Measurements from ENCODE around the gene ZNF608.

The ZNF608 gene

DNA sequence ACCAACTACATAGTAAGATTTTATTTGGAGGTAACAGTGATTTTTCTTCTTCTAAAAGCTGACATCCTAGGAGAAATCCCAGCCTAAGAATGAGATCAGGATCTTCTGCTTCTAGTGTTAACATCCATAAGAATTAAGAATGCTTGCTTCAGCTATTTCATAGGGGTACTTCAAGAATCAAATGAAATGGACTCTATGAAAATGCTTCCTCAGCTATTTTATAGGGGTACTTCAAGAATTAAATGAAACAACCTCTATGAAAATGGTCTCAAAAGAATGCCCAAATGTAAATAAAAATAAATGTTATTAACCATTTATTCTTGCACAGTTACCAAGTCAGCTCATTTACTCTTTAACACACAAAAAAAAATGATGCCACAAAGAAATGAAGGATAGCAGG, 31.5 kb downstream of the ZNF608 start:
- no peak for DNase-seq

DNA sequence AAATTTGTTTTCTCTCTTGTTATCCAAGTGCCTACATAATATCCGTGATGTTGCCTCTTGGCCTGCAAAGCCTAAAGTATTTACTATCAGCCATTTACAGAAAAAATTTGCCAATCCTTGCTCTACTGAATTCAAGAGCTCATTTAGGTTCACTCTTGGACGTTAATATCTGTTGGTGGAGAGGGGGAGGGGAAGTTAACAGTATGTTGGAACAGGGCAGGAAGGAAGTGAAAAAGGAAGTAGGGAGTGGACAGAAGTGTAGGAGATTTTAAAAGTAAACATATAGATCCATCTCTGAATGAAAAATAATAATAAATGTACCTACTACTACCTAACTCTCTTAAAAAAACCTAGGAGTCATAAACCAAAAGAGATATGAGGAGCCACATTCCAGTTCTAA, 32.8 kb downstream of the ZNF608 start:
- no peak for DNase-seq

DNA sequence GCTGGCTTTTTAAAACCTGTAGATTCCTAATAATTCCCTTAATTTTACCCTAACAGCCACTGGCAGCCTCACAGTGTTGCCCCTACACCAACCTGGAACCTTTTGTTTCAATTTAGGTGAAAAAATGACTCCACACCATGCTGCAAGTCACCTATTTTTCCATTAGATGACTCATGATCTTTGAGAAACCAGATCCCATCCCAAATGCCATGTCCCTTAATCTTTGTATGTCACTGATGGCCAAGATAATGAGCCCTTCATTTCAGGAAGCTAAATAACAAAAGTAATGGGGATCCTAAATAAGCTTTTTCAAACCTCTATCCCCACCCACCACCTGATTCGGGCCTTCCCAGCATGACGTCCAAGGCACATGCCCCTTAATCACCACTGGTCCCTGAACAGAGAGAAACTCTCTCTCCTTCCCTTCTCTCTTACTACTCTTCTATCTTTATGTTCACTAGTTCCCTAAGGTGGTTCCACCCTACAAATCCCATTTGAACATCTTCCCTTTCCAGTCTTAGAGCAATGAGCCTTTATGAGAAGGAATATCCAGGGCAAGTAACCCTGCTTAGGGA, 33.6 kb downstream of the ZNF608 start:
- DNase-seq, result no peak

DNA sequence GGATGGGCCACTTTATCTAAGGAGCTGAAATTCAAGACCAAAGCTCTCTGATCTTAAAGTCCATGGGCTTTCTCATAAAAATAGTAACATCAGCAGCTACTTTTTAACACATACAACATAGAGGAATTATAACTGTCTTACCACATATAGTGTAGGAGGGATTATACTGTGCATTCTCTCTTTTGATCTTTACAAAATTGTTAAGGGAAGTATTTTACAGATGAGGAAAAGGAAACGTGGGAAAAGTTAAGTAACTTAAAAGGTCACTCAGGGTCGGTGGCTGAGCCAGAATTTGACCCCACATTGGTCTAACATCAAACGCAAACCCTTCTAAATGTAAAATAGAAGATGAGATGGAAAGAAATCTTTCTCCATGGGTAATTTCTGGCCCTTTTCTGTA, 38.4 kb downstream of the ZNF608 start:
- no peak for DNase-seq

DNA sequence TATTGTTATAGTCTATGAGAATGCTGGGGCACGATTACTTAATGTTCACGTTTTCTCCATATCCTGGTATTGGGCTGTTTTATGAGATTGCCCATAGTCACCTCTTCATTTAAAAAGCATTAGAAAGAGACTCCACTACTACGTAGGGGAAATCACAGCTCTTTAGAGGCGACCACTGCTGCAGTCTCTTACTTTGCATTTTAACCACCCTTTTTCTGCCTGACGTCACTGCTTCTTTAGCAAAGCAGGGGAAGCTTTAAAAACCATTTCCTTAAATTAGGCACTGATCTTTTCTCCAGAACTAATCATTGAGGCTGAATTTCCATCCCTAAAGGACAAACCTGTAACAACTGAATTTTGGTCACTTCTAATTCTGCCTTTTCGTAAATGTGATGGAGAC, 38.9 kb downstream of the ZNF608 start:
- no peak for DNase-seq

DNA sequence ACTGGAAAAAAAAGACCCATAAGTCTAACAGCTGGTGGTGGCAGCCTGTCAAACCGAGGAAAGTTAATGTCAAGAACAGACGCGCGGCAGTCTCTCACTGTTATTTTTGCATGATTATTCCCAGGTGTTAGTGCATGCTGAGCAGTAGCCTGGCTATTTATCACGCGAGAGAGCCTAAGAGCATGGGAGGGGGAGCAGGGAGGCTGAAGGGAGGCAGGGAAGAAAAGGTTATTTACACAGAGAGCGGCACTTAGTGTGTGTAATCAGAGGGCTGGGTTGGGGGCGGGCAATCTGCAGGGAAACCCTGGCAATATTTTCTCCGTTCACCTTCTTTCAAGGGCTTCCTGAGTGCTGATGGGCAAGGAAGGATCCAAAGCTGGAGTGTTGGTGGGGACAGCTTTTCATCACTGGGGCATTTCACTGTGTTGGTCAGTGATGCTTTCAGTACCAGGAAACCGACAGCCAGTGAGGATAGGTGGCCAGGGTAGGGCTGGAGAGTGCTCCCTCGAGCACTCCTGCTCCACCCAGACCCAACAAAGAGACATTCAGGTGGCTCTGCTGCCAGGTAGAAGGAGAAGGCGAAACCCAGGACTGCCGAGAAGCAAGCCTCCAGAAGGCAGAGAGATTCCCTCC, 39.6 kb downstream of the ZNF608 start:
- peak; percentile 69 for DNase-seq

DNA sequence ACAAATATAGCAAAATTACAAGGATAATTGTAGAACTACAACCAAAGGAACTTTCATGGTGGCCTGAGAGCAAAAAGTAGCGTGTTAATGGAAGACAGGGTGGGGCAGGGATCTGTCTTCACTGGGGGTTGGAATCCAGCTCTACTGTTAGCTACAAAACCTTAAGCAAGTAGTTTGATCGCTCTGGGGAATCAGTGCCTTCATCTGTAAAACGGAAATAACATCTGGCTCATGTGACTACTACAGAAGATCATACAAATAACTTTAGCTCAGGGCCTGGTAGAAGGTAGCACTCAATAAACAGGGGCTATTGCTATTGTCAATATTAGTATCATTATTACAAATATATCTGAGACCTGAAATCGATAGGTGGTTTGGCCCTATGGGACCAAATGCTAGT, 40.4 kb downstream of the ZNF608 start:
- no peak for DNase-seq

DNA sequence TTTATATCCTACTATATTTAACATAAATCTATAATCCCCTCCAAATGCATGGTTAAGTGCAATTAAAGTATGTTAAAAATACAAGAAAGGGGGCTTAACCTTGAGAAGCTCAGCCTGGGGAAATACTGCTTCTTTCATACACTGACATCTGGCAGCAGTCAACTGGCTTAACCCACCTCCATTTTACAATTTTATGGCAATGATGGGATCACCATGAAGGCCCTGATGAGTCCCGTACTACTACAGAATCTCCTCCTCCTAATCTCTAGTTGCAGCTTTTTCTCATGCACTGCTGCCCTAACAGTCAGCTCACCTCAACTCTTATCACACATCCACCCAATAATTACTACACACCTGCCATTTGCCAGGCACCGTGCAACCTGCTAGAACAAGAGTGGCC, 40.9 kb downstream of the ZNF608 start:
- peak; percentile 11 for DNase-seq

DNA sequence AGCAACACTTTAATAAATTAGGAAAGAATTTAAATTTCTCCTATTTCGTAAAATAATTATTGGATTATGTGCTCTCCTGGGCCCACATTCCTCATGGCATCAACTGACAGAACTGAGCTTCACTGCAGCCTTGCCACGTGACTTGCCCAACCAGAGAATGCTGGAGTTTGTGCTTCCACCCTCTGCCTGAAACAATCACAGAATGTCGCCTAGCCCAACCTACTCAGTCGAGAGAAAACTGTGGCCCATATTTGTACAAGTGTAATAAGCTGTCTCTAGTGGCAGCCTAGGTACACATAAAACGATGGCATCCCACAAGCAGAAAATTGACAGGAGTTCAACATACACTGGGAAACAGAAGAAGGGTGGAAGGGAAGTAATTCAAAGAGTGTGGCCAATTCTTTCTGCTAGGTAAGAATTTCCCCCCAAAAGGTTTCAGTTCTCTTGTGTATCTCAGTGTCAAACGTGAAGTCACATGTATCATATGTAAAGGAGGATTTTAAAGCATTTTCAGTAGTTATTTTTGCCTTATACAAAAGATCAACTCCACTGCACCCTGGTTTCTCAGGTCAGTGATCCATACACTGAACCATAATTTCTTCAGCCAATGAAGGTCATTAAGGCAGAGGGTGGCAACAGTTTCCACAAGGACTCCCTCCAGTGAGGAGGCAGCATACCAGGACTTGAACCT, 41.7 kb downstream of the ZNF608 start:
- no peak for DNase-seq

DNA sequence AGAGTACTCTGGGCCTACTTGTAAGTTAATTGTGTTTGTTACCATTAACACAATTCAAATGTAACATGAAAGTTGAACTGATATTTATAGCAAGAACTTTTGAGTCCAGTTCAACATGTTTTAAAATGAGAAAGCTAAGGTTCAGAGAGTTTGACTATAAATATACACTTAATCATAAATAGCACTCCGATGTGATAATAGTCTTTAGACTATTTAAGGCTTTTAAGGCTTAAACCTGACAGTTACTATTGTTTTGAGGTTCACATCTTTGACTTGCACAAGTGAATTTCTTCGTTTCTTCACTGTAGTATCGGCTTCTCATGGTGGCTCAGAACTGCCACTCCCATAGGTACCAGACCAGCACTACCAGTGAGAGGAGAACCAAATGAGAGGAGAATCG, 42.4 kb downstream of the ZNF608 start:
- DNase-seq, result no peak

DNA sequence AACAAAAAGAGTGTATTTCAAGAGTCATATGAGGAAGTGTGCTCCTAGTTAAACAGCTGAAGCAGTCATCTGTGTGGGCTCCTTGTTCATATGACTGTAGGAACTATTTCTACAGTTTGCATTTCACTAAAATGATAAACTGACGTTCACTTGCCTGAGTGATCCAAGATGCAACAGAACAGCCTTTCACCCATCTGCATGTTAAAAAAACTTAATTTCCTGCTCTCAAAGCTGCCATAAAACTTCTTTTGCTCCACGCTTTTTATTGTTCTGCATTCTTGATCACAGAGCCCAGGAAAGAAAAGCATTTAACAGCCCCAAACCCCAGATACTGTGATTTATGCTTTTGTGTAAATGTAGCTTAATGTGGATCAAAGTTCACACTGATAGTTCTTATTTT, 43.9 kb downstream of the ZNF608 start:
- DNase-seq, result no peak

DNA sequence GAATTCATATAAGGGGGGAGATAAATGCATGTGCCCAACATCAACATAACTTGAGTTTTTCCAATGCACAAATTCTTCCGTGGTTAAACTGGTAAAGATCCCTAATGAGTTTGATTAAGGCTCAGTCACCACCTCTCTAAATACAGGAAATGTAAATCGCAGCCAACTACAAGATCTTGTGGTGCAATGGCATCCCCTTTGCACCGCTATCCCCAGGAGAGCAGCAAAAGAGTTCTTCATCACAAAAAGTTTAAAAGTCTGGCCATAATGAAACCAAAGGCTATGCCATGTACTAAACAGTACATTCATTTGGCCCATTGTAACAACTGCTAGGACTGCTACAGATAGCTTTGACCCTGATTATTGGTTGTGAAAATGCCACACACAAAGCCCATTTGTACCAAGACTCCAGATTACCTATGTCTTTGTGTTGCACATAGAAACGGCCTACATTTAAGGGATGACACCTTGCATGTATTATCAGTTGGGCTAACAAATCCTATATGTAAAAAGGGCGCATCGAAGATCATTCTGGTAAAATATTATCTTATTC, 44.5 kb downstream of the ZNF608 start:
- no peak for DNase-seq

DNA sequence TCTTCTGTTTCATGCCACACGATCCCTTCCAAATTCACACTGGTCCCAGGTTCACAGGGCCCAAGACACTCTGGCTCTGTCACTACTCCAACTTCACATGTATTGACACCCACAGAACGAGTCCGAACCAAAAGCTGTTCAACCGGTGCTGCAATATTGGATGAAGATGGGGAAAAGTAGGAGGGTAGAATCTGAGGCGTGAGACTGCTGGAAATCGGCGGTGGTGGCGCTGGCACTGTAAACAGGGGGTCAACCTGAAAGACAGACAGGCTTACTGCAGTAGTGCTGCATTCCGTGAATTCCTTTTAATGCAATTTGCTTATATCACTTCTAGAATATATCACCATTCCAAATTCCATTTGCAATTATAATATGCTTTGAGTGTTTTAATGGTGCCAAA, 45.4 kb downstream of the ZNF608 start:
- no peak for DNase-seq

DNA sequence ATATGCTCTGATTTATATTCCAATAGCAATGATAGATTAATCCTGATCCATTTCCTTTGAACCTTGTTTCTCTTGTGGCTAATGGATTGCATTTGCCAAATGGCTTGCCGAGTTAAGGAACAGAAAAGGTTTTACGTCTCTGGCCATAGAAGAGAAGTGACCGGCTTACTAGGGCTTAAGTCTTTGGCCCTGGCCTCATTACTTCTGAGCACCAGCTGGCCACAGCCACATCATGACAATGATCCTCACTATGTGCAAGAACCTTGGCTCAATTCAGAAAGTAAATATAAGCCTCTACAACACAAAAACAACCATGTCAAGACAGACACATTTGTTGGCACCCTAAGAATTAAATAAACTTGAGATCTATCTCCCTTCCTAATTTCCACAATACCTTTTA, 46.1 kb downstream of the ZNF608 start:
- no peak for DNase-seq

DNA sequence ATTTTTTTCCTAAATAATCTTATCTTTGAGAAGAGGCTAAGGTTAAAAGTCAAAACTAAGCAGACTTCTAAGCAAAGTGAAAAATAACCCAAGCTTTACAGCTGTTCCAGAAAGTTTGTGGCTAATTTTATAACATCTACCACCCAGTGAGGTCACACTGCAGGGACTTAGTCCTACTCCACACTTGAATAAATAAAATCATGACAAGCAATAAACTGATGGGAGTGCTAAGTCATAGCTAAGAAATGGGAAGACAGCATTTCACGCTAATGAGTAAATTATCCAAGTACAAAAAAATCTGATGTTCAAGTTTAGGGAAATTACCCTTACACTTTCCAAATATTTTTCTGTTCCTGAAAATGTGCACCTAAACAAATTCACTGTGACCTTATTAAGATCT, 47.7 kb downstream of the ZNF608 start:
- DNase-seq, result no peak

DNA sequence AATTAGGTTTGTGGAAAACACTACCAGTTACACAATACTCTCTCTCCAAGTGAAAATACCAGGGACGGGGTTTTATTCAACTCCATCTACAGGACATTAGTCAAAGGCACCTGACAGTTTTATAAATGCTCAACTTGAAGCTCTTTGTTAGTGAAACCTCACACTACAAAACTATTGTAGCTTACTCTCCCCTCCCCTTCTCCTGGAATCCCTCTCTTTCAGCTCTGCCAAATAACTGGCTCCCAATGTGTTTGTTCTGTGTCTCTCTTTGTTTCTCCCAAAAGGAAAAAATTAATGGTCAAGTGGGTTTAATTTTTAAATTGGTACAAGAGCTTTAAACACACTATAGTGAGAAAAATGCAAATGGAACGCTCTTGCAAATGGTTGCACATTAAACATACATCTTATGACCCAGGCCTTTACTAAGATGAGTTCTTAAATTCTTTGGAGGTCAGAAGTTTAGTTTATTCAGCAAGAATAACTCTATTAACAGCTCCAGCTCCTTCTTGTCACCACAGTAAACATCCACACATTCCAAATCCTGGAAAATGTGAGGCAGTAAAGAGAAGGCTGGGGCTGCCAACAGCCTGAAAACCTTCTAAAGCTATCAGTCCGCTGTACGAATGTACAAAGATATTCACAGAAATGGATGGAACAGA, 48.4 kb downstream of the ZNF608 start:
- no peak for DNase-seq

DNA sequence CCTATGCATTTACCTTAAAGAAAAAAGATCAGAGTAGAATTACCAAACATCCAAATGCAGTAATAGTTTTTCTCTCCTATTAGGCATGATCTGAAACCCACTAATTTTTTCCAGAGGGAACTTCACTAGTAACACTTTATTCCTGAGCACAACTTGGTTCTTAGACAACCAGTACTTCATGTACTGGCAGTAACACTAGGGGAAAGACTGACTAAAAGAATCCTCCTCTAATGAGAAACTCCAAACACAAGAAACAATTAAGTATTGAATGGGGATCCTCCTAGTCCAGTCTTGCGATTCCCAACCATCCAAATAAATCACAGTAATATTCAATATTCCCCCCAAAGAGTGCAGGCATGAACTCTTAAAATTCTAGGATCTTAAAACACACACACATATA, 48.9 kb downstream of the ZNF608 start:
- DNase-seq, result no peak

DNA sequence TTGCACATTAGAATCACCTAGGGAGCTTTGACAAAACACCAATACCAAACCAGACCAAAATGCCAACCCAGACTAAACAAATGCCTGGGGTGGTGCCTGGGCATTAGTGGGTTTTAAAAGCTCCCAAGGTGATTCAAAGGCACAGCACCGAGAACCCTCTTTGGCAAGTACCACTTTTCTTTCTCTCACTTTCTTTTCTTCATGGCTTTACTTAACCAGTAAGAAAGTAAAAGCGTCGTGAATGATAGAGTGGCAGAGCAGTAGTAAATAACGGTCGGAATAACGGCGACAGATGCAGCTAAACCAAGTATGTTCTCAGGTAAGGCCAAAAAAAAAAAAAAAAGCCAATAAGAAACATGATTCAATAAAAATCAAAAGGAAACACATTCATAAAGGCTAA, 49.5 kb downstream of the ZNF608 start:
- no peak for DNase-seq

Data from NCI-H1105 (cell line).